ENCODE data around the gene JARID2. TPM values are rescaled to one million over a fixed set of nuclear protein-coding genes. Genes with fewer than 3 reads are reported as not detected.
A peak's percentile ranks its signal among the peaks of the same experiment; 100 is the strongest.
"Not testable (repeated sequence)": the region's sequence is repeated elsewhere in the genome, so short reads cannot be mapped to it uniquely, and the experiment has no call there.

The JARID2 gene
- total RNA-seq, 1 experiment from 2014 or later, result 11.7 TPM

- no peak for DNase-seq (ENCODE audit: low read depth)
These were observed 42.0 kb downstream of the JARID2 start for GRCh38 chr6:15287670-15288375.

DNA sequence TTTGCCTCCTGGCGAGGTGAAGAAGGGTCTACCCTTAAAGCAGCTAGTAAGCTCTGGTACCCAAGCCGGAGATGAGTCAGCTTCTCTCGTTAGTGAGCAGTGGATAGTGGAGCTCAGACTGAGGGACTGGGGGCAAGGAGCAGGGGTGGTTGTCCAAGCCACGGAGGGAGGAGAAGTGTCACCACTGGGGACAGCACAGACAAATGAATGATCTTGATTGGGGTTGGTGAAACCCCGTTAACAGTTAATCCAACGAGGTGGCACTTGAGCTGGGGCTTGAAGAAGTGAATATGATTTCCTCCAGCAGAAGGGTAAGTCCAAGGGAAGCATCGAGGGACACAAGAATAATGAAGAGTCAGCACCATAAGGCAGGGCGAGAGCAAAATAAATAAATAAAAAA, 43.0 kb downstream of the JARID2 start:
- peak; percentile 61 for DNase-seq (ENCODE audit: low read depth)

DNA sequence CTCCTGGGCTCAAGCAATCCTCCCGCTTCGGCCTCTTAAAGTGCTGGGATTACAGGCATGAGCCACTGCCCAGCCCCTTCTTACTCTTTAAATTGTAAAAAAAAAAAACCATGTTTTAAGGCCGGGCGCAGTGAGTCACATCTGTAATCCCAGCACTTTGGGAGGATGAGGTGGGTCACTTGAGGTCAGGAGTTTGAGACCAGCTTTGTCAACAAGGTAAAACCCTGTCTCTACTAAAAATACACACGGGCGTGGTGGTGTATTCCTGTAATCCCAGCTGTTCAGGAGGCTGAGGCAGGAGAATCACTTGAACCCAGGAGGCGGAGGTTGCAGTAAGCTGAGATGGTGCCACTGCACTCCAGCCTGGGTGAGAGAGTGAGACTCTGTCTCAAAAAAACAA, 43.6 kb downstream of the JARID2 start:
- peak; percentile 80 for DNase-seq (ENCODE audit: low read depth)

GRCh38 chr6:15290067-15290680, 44.3 kb downstream of the JARID2 start:
- DNase-seq (ENCODE audit: low read depth), result no peak

DNA sequence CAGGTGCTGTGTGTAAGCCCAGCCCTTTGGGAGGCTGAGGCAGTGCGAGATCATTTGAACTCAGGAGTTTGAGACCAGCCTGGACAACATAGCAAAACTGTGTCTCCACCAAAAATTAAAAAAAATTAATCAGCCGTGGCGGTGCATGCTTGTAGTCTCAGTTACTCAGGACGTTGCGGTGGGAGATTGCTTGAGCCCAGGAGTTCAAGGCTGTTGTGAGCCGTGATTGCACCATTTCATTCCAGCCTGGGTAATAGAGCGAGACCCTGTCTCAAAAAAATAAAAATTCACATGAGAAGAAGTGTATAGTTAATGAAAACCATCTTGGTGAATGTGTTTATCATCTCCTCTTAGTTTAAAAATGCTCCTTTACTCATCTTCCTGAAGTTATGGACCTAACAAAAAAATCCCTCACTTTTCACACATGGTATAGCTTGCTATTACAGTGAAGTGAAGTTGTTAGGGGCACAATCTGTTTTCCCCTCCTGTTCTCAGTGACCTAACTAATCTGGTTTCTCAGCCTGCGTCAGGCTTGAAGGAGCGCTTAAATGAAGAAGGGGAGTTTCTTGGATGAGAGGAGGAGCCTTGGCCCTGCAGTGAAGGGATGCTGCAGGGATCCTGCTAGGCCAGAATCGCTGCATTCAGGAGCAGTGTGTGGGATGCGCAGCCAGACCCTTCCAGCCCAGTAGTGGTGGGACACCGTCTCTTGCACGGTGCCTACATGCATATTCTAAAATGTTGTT, 45.3 kb downstream of the JARID2 start:
- DNase-seq (ENCODE audit: low read depth), result no peak

DNA sequence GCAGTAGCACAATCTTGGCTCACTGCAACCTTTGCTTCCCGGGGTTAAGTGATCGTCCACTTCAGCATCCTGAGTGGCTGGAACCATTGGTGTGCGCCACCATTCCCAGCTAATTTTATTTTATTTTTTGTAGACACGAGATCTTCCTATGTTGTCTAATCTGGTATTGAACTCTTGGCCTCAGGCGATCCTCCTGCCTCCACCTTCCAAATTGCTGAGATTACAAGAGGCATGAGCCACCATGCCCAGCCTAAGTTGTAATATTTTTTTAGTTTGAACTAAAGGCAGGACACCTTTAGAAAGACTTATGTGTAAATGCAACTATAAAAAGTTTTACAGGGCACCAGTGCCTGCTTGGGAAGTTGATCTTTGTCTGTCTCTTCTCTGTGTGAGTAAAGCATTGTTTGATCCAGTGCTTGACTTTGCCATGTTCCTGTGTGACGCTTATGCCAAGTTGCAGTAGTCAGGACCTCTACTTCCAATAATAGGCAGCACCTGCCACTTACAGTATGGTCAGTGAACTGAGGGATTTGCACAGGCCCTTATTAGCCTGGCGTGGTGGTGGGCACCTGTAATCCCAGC, 46.9 kb downstream of the JARID2 start:
- no peak for DNase-seq (ENCODE audit: low read depth)

GRCh38 chr6:15293674-15294073, 47.8 kb downstream of the JARID2 start:
- DNase-seq (ENCODE audit: low read depth), result no peak

- no peak for DNase-seq (ENCODE audit: low read depth)
These were observed 48.6 kb downstream of the JARID2 start for GRCh38 chr6:15294504-15294903.

DNA sequence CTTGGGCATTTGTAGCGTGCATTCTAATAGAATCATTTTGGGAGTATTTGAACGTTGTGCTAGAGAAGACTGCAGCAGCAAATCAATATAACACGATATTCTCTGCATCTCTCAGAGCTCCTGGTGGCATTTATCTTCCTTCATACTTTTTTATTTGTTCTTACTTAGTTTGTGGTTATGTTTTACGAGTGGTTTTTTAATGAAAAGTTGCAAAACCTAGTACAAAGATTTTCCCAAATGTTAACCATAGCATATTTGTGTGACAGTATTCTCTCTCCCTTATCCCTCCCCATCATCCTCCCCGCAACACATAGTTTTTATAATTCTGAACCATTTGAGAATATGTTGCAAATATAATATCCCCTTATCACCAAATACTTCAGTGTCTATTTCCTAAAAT, 50.4 kb downstream of the JARID2 start:
- no peak for DNase-seq (ENCODE audit: low read depth)

- DNase-seq (ENCODE audit: low read depth), result no peak
These were observed 50.9 kb downstream of the JARID2 start for GRCh38 chr6:15296735-15297134.

GRCh38 chr6:15297167-15297566, 51.3 kb downstream of the JARID2 start:
- DNase-seq (ENCODE audit: low read depth), result not testable (repeated sequence)

GRCh38 chr6:15297895-15298590, 52.2 kb downstream of the JARID2 start:
- DNase-seq (ENCODE audit: low read depth), result no peak

DNA sequence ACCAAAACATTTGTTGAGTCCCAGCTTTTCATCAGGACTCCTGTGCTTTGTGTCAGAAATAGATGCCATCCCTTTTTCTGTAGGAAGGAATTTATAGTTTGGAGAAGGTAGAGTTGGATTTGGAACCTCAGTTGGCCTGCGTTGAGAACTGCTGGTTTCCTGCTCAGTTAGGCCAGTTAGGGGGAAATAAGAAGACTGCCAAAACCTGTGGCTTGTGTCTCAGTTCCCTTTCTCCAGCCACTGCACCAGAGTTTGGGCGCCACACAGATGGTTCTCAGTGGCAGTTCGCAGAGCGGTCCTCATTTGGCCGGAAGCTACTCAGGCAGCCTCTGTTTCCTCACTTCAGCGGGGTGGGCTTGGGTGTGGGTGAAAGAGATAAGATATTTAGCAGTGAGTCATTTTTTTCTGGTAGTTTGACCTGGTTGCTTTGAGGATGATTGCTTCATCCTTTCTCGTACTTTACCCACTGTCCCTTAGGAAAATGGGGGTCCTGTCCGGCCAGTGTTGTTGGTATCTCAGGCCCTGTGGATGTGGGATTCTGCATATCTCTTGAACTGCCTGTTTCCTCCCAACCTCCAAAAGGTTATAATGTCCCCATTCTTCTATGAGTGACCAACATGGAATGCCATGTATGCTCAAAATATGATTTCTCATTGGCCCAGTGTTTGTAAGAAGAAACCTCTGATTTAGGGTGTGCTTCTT, 53.7 kb downstream of the JARID2 start:
- peak; percentile 41 for DNase-seq (ENCODE audit: low read depth)

GRCh38 chr6:15301179-15302006, 55.5 kb downstream of the JARID2 start:
- no peak for DNase-seq (ENCODE audit: low read depth)

DNA sequence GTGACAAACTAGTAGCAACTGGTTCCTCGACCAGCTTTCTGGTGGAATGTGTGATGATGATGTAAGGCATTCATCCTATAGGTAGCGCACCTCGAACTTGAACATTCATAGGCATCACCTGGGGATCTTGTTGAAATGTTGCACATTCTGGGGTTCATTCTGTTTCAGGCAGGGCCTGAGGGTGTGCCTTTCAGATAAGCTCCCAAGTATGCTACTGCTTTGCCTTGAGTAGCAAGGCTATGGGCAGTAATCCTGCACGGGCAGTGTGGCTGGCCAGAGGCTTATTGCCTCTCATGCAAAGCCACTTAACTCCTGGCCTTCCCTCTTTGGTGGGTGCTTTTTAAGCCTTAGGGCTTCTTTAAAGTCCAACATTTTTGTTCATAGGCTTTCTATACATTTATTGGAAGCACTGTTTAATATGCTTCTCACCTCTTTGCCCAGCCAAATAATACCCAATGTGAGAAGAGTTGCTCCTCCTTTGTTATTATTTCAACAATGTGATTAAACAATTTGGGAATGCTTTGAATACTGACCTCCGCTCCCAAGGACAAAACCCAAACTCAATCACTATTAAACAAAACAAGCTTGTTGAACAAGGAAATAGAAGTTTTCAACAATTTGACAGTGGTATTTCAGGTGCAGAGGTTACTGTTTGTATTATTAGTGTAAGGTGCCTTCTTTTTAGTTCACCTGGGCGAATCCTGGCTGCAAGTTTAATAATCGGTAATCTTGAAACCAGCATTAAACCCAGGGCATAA, 57.5 kb downstream of the JARID2 start:
- DNase-seq (ENCODE audit: low read depth), result no peak

DNA sequence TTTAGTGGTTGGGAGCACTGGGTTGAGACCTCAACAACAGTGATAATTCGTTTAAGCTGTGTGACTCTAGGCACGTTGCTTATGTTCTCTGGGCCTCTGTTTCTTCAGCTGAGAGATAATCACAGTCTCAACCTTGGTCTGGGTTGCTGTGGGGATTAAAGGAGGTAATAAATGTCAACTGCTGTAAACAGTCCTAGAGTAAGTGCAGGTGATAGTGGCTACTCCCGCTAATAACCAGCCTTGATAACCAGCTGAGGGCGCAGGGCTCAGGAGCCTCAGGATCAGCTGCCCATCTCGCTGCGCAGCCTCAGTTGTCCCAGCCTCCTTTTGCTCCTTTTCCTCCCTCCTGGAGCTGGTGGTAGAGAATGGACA, 58.0 kb downstream of the JARID2 start:
- DNase-seq (ENCODE audit: low read depth), result no peak

DNA sequence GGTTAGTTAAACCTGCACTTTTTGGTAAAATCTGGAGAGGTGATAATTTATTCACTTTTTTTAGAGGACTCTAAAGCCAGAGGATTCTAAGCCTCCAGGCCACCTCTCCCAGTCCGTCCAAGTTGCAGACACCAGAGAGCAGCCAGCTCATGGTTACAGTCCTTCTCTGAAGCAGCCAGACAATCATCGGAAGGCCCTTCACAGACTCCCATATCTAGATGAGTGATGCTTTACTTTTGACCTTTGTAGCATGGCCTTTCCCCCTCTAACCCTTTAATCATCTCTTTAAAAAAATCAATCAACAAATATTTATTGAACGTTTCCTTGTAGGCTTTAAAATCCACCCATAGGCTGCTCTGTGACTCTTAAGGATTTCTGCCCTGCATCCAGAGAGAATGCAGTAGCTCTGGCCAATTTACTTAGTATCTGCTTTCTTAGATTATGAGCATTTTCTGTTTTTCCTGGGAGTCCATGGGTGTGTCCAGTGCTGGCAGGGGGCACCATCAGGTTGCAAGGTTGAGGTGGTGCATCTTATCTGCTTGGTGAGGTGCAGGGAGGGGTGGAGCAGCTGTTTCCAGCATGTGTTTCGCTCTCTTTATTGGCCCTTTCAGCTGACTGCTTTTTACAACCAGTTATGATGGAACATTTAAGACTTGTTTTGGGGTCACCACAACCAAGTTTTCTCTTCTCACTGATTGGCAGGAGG, 58.6 kb downstream of the JARID2 start:
- DNase-seq (ENCODE audit: low read depth), result no peak

DNA sequence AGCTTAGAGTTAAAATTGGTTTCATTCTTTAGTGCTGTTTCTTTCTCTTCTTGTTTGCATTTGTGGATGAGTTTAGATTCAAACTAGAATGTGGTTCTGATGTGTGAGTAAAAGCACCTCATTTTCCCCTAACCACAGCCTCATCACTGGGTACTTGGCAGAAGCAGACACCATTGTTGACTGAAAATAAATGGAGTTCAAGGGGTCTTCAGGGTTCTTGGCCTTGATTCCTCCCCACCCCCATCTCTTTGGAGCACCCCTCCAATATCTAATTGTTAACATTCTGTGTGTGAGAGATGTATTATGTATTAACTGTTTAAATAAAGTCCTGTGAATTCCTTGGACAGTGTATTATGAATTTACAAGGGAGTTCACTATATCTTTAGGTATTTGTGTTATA, 59.6 kb downstream of the JARID2 start:
- no peak for DNase-seq (ENCODE audit: low read depth)

DNA sequence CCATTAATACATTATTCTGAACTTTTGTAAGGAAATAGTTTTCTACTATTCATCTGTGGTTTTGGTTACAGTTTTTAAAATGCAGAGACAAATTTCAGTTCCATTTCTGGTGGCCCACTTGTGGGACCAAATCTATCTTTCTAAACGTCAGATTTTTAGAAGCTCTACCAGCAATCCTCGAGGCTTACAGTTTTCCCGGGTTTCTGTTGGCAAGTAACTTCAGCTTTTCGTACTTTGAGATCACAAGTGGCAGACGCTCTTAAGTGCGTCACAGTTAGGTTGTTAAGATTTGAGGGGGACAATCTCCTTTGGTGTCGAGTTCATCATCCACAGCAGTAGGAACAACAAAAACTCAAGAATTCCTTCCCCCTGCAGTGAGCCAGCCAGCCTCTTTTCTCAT, 60.0 kb downstream of the JARID2 start:
- DNase-seq (ENCODE audit: low read depth), result no peak
